ENCODE measurements around the gene ZBTB18. TPM values are rescaled to one million over a fixed set of nuclear protein-coding genes. Genes with fewer than 3 reads are reported as not detected.

The ZBTB18 gene
- total RNA-seq, 8 experiments from 2014 or later: 9.5 to 49.1 (median 39.2) TPM

GRCh38 chr1:244046907-244047611 is 4.0 kb upstream of the ZBTB18 start:
- Histone ChIP-seq H3K27ac (peak overlapping the region; percentile 94 to 98), H3K4me1 (replicated peaks in 1 of 2) (peaks cover 11 to 12% of the 10 kb centered on the region in 2 donors), H3K4me3 (peak overlapping the region; percentile 62 to 90 (median 76))
- 3 to 39% (median 9%) methylated on average over 3 to 13 of the region's 13 CpGs for WGBS, 10 experiments
- ATAC-seq (replicated peaks in 6 of 8): peak in 4 of 8 experiments; percentile 2 to 13 (median 5)
- in situ Hi-C loops (cut with MboI; ENCODE audit: low pct_unique_long_range_greater_than_20kb in 2 of 9, low sequenced_read_pairs in 9 of 9, unreplicated experiment in 9 of 9): no loop called here

- in situ Hi-C loops (cut with MboI; ENCODE audit: low pct_unique_long_range_greater_than_20kb in 2 of 9, low sequenced_read_pairs in 9 of 9, unreplicated experiment in 9 of 9): no loop called here
- peak overlapping the region; percentile 62 to 90 (median 76) for H3K4me3 ChIP-seq
- peak overlapping the region; percentile 94 to 98 for H3K27ac ChIP-seq
- H3K4me1 ChIP-seq (replicated peaks in 1 of 2): peaks cover 5 to 10% of the 10 kb centered on the region in 2 donors
- 0 to 10% (median 1%) methylated on average over 2 to 19 of the region's 54 CpGs; no CpG with 5 or more reads in 5 of the 10 experiments for WGBS, 10 experiments
- ATAC-seq (replicated peaks in 6 of 8): peak; percentile 6 to 81 (median 78)
Observed at GRCh38 chr1:244047621-244048255, 3.3 kb upstream of the ZBTB18 start.

DNA sequence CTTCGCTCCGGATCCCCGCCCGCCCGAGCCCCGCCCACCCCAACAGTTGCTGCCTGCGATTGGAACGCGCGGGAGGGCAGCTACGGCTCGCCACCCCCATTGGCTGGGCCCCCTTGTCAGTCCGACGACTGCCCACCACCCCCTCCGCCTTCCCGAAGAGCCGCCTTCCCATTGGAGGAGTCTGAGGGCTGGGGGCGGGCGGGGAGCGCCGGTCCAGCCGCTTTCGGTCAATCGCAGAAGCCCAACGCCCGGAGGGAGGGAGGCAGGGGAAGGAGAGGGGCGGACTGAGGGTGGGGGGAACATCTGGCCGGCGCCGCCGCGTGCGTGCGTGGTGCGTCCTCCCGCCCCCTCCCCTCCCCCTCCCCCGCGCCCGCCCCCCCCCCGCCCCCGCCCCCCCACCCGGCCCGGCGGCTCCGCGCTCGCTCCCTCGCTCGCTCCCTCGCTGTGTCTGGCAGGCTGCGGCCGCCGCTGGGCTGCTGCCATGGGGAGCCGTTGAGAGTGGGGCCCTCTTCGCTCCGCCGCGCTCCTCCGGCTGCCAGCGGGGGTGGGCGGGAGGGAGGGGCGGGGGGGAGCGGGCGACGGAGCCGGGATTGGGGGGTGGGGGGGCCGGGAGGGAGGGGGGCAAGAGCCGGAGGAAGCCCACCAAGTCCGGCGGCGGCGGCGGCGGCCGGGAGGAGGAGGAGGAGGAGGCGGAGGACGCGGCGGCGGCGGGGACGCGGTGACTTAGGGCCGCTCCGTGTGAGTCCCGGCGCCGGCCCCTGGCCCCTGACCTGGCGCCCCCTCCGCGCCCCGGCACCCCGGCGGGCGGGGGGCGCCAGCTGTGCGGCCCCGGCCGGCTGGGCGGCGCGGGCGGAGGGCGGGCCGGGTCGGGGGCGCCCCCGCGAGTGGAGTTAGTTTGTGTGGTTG is 2.6 kb upstream of the ZBTB18 start:
- peak overlapping the region; percentile 96 to 97 for H3K27ac ChIP-seq
- in situ Hi-C loops (cut with MboI; ENCODE audit: low pct_unique_long_range_greater_than_20kb in 2 of 9, low sequenced_read_pairs in 9 of 9, unreplicated experiment in 9 of 9): no loop called here
- no CpG with 5 or more reads among the region's 109 CpGs for WGBS, 10 experiments
- peak overlapping the region; percentile 62 to 98 (median 86) for H3K4me3 ChIP-seq
- ATAC-seq (replicated peaks in 6 of 8): peak; percentile 80 to 90 (median 86)
- peaks cover 9 to 16% of the 10 kb centered on the region in 2 donors for H3K4me1 ChIP-seq (replicated peaks in 1 of 2)

DNA sequence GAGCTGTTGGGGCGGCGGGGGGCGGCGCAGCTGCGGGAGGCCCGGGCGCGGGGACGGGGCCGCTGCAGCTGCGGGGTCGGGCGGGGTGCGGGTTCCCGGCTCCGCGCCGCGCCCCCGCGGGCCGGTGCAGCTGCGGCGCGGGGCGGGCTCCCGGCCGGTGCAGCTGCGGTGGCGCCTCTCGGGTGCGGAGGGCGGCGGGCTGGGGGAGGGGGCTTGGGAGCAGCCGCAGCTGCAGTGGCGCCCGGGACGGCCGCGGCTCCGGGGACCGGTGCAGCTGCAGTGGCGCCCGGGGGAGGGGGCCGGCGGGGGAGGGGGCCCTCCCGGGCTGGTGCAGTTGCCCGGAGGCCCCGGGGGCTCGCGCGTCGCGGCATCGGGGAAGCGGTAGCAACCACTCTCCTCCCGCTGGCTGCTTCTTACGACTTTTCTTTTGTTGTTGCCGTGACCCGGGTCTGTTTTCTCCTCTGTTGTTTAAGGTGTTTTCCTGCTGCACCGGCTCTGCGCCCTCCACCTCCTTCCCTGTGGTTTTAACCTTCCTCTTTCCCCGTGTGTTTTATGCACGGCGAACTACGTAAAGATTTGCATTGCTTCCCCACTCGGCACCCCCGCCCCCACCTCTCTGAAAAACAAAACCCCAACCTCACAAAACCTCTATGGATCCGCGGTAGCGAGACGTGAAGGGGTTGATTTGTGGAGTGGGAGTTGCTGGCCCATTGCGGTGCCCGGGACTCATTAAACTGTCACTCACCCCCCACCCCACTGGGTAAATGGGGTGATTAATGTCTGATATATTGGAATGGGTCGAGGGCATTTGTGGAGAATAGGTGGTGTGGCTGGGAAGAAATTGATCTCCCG is 1.7 kb upstream of the ZBTB18 start:
- Histone ChIP-seq H3K4me1 (replicated peaks in 1 of 2) (peaks cover 18 to 24% of the 10 kb centered on the region in 2 donors), H3K4me3 (peak overlapping the region; percentile 57 to 98 (median 77)), H3K27ac (peak overlapping the region; percentile 96 to 97)
- ATAC-seq (replicated peaks in 6 of 8): peak in 5 of 8 experiments; percentile 1 to 9 (median 2)
- in situ Hi-C loops (cut with MboI; ENCODE audit: low pct_unique_long_range_greater_than_20kb in 2 of 9, low sequenced_read_pairs in 9 of 9, unreplicated experiment in 9 of 9): loop anchor here in 4 of 9 experiments (25.0 kb wide), 1 partner anchor 213 kb away; no protein-coding TSS in a partner anchor
- WGBS, 10 experiments: 0 to 3% (median 0%) methylated on average over 3 to 9 of the region's 76 CpGs; no CpG with 5 or more reads in 6 of the 10 experiments

GRCh38 chr1:244050014-244050834 is 859 bp upstream of the ZBTB18 start:
- 0 to 57% (median 8%) methylated on average over 1 to 21 of the region's 21 CpGs for WGBS, 10 experiments
- ATAC-seq (replicated peaks in 6 of 8): no peak
- in situ Hi-C loops (cut with MboI; ENCODE audit: low pct_unique_long_range_greater_than_20kb in 2 of 9, low sequenced_read_pairs in 9 of 9, unreplicated experiment in 9 of 9): loop anchor here in 4 of 9 experiments (25.0 kb wide), 1 partner anchor 212 kb away; no protein-coding TSS in a partner anchor
- H3K4me3 ChIP-seq: peak overlapping the region; percentile 57 to 98 (median 77)
- peak overlapping the region; percentile 96 to 97 for H3K27ac ChIP-seq
- H3K4me1 ChIP-seq (replicated peaks in 1 of 2): peaks cover 26 to 31% of the 10 kb centered on the region in 2 donors

DNA sequence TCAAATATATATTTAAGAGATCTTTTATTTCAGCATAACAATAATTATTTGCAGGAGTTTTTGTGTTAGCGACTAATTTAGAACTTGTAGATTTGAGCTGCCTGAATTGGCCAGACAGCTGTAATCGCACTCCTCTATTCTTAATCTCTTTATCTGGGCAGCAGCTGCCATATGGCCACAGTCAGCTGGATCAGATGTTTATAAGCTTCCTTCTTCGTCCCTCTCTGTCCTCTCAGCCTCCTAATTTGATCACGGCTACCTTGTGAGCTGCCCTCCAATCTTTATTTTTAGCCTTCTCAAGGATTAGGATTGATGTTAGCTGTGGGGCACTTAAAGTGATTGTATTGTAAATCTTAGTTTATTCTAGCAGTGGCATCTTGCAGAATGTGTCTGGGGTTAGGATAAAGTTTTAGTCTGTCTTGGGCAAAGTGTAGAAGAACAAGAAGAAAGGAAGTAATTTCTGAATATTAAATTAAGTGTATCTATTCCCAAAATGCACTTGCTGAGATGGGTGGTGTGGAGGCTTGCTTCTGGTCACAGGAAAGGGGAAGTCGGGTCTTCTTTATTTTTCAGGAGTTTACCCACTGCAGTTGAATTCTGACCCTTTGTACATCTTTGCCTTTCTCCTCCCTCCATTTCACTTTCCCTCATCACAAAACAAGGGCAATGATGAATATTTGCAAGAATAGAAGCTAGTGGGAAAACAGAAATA is 1.1 kb downstream of the ZBTB18 start:
- in situ Hi-C loops (cut with MboI; ENCODE audit: low pct_unique_long_range_greater_than_20kb in 2 of 9, low sequenced_read_pairs in 9 of 9, unreplicated experiment in 9 of 9): loop anchor here in 4 of 9 experiments (25.0 kb wide), 1 partner anchor 210 kb away; no protein-coding TSS in a partner anchor
- peak overlapping the region in 4 of 5 donors; percentile 76 to 98 (median 82) for H3K4me3 ChIP-seq
- no peak for ATAC-seq (replicated peaks in 6 of 8)
- WGBS, 10 experiments: 0 to 83% (median 24%) methylated on average over 1 to 5 of the region's 5 CpGs; no CpG with 5 or more reads in 1 of the 10 experiments
- H3K27ac ChIP-seq: peak overlapping the region in 1 of 2 donors; percentile 4
- peaks cover 37 to 42% of the 10 kb centered on the region in 2 donors for H3K4me1 ChIP-seq (replicated peaks in 1 of 2)

GRCh38 chr1:244052728-244053312 is 1.7 kb downstream of the ZBTB18 start:
- WGBS, 10 experiments: 37 to 73% (median 62%) methylated on average over 4 to 6 of the region's 6 CpGs
- peaks cover 38 to 42% of the 10 kb centered on the region in 2 donors for H3K4me1 ChIP-seq (replicated peaks in 1 of 2)
- peak overlapping the region in 4 of 5 donors; percentile 76 to 98 (median 82) for H3K4me3 ChIP-seq
- H3K27ac ChIP-seq: peak overlapping the region in 1 of 2 donors; percentile 72
- in situ Hi-C loops (cut with MboI; ENCODE audit: low pct_unique_long_range_greater_than_20kb in 2 of 9, low sequenced_read_pairs in 9 of 9, unreplicated experiment in 9 of 9): loop anchor here in 4 of 9 experiments (25.0 kb wide), 1 partner anchor 209 kb away; no protein-coding TSS in a partner anchor
- no peak for ATAC-seq (replicated peaks in 6 of 8)

GRCh38 chr1:244053831-244054230 is 2.7 kb downstream of the ZBTB18 start:
- Histone ChIP-seq H3K4me1 (replicated peaks in 1 of 2) (peaks cover 40 to 42% of the 10 kb centered on the region in 2 donors), H3K27ac (peak overlapping the region; percentile 52 to 72), H3K4me3 (peak overlapping the region; percentile 2 to 98 (median 7))
- in situ Hi-C loops (cut with MboI; ENCODE audit: low pct_unique_long_range_greater_than_20kb in 2 of 9, low sequenced_read_pairs in 9 of 9, unreplicated experiment in 9 of 9): loop anchor here in 4 of 9 experiments (25.0 kb wide), 1 partner anchor 208 kb away; no protein-coding TSS in a partner anchor
- peak in 5 of 8 experiments; percentile 6 to 43 (median 23) for ATAC-seq (replicated peaks in 6 of 8)
- 14 to 100% (median 42%) methylated on average over 1 to 11 of the region's 11 CpGs; no CpG with 5 or more reads in 1 of the 10 experiments for WGBS, 10 experiments

DNA sequence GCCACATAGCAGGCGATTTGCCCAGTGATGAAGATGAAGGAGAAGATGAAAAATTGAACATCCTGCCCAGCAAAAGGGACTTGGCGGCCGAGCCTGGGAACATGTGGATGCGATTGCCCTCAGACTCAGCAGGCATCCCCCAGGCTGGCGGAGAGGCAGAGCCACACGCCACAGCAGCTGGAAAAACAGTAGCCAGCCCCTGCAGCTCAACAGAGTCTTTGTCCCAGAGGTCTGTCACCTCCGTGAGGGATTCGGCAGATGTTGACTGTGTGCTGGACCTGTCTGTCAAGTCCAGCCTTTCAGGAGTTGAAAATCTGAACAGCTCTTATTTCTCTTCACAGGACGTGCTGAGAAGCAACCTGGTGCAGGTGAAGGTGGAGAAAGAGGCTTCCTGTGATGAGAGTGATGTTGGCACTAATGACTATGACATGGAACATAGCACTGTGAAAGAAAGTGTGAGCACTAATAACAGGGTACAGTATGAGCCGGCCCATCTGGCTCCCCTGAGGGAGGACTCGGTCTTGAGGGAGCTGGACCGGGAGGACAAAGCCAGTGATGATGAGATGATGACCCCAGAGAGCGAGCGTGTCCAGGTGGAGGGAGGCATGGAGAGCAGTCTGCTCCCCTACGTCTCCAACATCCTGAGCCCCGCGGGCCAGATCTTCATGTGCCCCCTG is 3.3 kb downstream of the ZBTB18 start:
- peaks cover 40 to 42% of the 10 kb centered on the region in 2 donors for H3K4me1 ChIP-seq (replicated peaks in 1 of 2)
- peak overlapping the region; percentile 52 to 72 for H3K27ac ChIP-seq
- WGBS, 10 experiments: 66 to 100% (median 97%) methylated on average over 1 to 13 of the region's 17 CpGs; no CpG with 5 or more reads in 2 of the 10 experiments
- H3K4me3 ChIP-seq: peak overlapping the region; percentile 2 to 98 (median 7)
- in situ Hi-C loops (cut with MboI; ENCODE audit: low pct_unique_long_range_greater_than_20kb in 2 of 9, low sequenced_read_pairs in 9 of 9, unreplicated experiment in 9 of 9): loop anchor here in 4 of 9 experiments (25.0 kb wide), 1 partner anchor 208 kb away; no protein-coding TSS in a partner anchor
- peak in 1 of 8 experiments; percentile 15 for ATAC-seq (replicated peaks in 6 of 8)

DNA sequence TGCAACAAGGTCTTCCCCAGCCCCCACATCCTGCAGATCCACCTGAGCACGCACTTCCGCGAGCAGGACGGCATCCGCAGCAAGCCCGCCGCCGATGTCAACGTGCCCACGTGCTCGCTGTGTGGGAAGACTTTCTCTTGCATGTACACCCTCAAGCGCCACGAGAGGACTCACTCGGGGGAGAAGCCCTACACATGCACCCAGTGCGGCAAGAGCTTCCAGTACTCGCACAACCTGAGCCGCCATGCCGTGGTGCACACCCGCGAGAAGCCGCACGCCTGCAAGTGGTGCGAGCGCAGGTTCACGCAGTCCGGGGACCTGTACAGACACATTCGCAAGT is 3.8 kb downstream of the ZBTB18 start:
- Histone ChIP-seq H3K4me1 (replicated peaks in 1 of 2) (peaks cover 40 to 42% of the 10 kb centered on the region in 2 donors), H3K27ac (no peak overlapping the region), H3K4me3 (no peak overlapping the region)
- no peak for ATAC-seq (replicated peaks in 6 of 8)
- in situ Hi-C loops (cut with MboI; ENCODE audit: low pct_unique_long_range_greater_than_20kb in 2 of 9, low sequenced_read_pairs in 9 of 9, unreplicated experiment in 9 of 9): loop anchor here in 4 of 9 experiments (25.0 kb wide), 1 partner anchor 207 kb away; no protein-coding TSS in a partner anchor
- 91 to 100% (median 100%) methylated on average over 1 to 18 of the region's 27 CpGs; no CpG with 5 or more reads in 5 of the 10 experiments for WGBS, 10 experiments
